A204.1 (cell line): ENCODE data around the gene FOXRED2.
A peak's percentile ranks its signal among the peaks of the same experiment; 100 is the strongest.
"Not testable (repeated sequence)": the region's sequence is repeated elsewhere in the genome, so short reads cannot be mapped to it uniquely, and the experiment has no call there.

Source experiments
- FAIRE-seq: peaks from 2 replicates; lab custom pipeline; 2012; peaks lifted over from hg19 to GRCh38; lab: Jason Lieb, UNC

Gene FOXRED2

DNA sequence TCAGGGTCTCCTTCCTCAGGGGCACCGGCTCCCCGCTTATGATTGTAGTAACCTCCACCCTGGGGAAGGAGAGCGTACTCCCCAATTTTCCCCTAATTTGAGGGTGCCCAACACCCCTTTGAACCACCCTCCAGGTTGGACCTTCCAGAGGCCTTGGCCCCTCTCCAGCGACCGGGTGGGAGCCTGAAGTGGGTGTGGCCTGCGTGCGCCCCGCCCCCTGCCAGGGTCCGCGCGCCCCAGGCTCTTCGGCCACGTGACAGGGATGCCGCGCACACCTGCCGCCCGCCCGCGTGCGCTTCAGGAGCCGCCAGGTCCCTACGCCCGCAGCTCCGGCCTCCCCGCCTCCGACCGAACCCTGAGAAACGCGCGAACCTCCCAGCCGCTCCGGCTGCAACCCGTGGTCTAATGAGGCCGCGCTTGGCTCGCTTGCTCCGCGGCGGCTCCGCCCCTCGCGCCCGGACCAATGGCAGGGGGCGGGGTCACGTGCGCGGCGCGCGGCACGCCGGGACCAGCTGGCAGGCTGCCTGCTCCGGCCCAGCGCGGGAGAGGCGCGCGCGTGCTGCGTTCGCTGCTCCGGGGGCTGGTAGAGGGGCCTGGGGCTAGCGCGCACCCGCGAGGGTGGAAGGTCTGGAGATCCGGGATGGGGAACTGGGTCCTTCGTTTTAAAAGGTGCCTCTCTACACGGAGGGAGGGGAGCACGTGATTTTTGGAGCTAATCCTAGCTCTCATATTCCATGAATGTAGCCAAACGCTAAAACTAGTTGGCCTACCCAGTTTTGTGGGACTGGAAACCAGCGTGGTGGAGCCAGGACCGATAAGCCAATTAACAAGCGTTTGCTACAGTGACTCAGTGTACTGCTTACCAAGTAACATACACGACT, at the start of gene FOXRED2:
Gene FOXRED2 (minus strand): TSS at position 404 of the 881 bp plus-strand sequence. CDS start 618 bp downstream, outside the sequence.
- FAIRE-seq, result no peak

DNA sequence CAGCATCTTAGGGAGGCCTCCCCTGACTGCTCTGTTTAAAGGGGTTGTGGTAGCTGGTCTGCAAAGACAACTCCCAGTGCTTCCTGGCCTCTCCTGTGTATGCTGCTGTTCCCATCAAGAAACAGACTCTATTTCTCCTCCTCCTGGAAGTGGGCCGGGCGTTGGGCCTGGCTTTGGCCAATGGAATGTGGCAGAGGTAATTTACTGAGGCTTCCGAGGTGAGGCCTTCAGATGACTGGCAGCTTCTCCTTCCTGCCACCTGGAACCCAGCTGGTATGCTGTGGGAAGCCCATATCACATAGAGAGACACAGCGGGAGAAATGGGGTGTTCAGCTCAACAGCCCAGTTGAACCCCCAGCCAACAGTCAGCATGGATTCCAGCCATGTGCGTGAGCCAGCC, 47.3 kb upstream of the FOXRED2 start:
- no peak for FAIRE-seq

DNA sequence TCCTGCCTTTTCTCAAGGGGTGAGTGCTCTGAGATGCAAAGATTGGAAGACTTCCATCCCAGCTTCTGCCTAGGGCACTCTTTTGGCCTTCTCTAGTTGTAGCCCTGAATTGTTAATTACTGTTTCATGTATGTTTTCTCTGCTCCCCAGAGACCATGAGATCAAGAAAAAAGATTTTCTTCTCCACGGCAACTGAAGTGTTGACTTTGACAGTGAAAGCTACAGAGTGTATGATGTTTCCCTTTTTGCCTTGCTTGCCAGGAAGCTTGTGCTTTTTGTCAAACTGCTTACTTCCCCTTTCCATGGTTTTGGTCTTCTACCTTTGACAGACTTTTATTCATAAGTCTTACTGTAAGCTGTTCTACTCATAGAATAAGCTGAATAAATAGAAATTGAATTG, 45.4 kb upstream of the FOXRED2 start:
- FAIRE-seq, result no peak

DNA sequence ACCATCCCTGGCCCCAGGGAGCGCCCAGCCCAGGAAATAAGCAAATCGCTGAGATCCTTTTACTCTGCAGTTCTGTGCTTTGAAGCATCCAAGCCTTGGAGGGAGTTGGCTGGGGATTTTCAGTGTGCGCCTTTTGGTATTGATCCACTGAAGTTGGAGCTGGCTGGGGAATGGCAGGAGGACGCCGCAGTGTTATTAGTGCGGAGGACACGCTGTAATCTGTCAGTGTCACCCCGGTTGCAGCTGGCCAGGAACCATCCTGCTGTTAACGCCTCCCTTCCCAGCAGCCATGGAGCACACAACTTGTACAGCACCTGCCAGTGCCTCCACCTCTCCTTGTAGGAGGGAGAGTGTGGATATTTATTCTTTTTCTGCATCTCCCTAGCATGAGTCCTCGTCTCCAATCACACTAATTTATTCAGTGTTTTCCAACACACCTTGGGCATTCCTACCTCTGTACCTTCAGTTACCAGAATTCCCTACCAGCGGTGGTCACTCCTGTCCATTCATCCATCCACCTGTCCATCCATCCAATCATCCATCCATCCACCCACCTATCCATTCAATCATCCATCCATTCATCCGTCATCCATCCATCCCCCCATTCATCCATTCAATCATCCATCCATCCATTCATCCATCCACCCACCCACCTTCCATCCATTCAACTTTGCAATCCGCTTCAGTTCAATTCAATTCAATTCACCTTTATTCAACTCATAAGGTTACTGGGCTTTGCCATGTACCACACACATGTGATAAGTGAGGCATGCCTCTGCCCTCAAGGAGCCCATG, 44.1 kb upstream of the FOXRED2 start:
- no peak for FAIRE-seq

DNA sequence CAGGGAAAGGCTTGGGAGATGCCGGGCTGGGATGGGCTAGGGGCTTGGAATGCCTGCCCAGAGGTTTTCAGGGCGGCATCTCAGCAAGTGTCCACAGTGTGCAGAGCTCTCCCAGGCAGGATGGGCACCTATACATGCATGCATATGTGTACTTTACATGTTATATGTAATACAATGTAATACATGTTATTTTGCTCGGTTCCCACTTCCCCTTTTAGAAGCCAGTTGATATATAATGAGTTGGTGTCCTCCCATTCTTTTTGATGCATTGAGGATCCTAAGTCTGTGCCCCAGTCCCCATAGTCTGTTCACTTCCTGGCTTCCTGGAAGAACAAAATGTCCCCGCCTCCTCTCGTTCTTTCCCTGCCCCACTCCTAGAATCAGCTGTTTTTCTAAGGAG, 42.2 kb upstream of the FOXRED2 start:
- no peak for FAIRE-seq

DNA sequence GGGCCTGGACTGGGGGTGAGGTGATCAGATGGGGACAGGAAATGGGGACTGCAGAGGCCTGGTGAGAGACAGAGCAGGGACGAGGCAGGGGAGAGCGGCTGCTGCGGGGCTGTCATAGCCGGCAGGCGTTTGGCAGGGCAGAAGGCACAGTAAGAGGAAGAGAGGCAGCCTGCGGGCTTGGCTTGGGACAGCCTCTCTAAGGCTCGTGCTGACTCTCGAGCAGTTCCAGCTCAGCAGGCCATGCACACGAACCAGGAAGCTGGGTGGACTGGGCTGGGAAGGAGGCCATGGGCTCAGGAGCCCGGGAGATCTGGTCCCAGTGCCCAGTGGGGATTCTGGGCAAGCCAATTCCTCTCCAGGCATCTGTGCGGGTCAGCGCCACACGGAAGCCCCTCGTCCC, 41.8 kb upstream of the FOXRED2 start:
- FAIRE-seq, result no peak

DNA sequence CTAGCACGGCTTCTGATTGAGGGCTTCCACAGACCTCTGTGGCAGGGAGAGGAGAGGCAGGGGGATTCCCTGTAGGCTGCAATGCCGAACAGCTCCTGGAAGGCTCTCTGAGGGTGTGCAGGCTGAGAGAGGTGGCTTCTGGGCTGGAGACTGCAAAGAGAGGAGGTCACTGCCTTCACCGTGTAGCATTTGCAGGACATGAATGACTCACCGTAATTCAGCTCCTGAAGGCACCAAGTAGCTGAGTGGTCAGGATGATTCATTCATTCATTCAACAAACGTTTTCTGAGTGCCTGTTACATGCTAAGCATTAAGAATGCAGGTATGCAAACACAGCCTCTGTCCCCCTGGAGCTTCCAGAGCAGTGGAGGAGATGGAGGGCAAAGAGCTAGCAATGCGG, 40.1 kb upstream of the FOXRED2 start:
- no peak for FAIRE-seq

DNA sequence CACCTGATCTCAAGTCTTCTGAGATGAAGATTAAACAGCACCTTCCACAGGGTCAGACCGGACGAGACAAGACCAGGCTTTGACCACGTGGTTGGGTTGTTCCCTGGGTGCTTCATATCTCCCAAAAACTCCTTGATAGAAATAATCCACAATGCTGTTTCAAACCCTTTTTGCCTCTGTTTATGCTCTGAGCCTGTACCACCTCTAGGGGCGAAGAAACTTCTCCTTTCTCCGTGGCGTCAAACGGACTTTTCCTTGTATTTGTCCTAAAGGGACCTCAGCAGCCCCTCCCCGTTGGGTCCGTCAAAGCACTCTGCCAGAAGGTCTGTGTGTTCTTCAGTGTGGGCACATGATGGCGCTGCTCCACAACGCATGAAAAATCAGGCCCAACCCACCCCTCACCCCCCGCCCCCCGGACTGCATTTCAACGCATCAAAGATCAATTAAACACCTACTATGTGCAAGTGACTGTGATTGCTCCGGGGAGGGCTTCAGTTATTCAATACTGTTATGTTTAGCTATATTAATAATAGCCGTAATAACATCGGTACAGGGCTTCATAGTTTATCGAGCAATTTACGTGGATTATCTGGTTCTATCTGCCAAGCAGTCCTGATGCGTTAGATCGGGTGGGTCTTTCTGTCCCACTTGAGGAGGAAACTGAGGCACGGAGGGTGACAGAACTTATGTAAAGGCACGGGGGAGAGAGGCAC, 39.4 kb upstream of the FOXRED2 start:
- FAIRE-seq, result no peak

DNA sequence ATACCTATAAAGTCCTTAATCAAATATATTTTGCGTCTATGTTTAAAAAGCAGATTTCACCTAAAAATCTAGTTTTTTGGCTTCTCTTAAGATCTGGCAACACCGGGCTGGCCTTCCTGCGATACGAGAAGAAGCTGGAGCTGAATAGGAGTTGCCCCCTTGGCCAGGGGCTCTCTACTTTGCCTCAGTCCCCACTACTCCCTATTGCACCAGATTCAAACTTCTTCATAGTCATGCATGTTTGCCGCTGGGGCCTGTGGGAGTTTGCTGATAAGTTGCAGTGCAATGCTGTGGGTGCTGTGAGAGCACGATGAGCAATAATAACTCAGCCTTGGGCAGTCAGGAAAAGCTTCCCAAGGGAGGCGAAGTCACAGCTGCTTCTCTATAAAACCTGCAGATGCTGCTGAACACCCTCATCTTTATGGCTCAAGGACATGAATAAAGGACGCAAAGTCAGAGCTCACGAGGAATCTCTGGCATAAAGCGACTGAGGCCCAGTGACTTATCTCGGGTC, 37.3 kb upstream of the FOXRED2 start:
- no peak for FAIRE-seq

DNA sequence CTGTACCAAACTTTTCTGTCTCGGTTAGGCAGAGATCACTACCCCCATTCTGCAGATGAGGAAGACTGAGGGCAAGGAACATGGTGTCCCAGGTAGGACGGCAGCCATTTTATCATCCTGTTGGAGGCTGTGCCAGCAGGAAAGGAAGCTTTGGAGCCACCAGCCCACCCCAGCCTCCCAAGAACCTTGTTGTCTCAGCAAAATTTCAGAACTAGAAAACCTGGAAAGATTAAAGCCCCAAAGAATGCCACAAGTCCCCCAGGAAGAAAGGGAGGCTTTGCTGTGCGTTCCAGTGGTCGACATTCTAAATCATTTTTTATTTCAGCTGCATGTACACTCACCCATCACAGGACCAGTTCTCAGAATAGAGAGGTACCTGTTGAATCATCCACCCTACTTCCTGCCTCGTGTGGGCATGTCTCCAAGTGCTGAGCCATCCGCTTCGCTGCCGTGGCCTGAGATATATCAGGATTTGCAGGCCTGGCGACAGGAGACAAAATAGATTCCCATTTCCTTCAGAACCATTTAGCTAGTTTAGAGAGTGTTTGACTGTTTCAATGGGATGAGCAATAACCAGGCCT, 35.1 kb upstream of the FOXRED2 start:
- no peak for FAIRE-seq

DNA sequence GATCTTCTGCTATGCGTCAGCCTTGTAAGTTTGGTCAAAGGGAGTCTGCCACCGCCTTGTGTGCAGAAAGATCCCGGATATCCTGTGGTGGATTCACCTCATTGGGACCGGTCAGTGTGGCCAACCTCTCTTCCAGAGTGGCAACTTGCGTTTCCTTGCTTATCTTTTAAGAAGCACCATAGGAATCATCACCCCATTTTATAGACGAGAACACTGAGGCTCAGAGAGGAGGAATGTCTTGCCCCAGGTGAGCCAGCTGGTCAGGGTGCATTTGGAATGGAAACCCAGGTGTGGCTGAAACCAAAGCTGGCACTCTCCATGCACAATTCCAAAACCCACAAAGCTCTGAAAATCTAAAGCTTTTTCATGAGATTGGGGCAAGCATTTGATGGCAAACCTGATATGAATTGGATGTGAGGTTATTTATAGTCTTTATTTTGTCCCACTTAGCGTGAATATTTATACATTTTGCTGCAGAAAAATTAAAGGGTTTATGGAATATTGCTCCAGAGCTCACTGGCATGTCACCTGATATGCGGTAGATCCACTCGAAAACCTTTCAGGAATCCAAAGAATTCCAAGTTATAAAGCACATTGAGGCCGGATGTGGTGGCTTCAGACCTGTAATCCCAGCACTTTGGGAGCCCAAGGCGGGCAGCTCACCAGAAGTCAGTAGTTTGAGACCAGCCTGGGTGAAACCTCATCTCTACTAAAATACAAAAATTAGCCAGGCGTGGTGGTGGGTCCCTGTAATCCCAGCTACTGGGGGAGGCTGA, 34.2 kb upstream of the FOXRED2 start:
- no peak for FAIRE-seq

DNA sequence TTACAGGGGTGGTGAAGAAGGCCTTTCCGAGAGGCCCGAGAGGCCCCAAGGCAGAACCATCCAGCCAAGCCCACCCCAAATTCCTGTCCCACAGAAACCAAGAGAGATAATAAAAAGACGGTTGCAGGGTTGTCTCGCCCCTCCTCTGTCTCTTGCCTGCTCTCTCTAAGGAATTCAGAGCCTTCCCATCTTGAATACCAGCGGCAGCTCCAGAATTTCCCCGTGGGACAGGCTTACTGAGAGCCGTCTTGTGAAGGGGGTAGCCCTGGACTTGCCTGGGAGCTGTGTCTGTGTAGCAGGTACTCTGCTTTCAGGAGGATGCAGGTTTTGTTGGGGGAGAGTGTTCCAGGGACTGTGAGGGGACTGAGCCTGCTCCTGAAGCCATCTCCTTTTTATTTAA, 31.7 kb upstream of the FOXRED2 start:
- no peak for FAIRE-seq

DNA sequence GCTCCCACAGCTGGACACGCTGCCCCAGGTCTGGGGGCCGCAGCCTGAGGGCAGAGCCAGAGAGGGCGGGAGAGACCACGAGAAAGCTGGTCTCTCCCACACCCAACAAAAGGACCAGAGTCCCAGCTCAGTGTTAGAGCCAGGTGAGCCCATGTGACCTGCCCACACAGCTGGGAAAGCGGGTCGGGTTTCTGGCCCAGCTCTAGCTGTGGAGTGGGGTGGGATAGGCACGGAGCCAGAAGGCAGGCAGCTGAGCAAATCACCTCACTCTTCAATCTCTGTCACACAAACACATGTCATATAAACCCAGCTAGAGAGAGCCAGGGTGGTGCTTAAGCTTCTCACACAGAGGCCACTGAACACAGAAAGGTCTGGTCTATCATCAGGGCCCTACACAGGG, 29.9 kb upstream of the FOXRED2 start:
- no peak for FAIRE-seq

DNA sequence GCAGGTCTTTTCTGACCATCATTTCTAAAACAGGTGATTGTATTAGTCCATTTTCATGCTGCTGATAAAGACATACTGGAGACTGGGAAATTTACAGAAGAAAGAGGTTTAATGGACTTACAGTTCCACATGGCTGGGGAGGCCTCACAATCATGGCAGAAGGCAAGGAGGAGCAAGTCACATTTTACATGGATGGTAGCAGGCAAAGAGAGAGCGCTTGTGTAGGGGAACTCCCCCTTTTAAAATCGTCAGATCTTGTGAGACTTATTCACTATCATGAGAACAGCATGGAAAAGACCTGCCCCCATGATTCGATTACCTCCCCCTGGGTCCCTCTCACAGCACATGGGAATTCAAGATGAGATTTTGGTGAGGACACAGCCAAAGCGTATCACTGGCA, 26.5 kb upstream of the FOXRED2 start:
- FAIRE-seq, result not testable (repeated sequence)

DNA sequence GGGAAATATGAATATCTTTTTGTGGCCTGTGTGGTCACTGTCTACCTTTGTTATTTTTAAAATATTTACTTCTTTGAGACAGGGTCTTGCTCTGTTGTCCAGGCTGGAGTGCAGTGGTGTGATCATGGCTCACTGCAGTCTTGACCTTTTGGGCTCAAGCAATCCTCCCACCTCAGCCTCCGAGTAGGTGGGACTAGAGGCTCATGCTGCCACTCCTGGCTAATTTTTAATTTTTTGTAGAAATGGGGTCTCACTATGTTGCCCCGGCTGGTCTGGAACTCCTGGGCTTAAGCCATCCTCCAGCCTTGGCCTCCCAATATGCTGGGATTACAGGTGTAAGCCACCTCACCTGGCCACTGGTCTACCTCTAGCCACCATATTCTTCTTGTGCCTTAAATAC, 25.6 kb upstream of the FOXRED2 start:
- FAIRE-seq, result no peak

DNA sequence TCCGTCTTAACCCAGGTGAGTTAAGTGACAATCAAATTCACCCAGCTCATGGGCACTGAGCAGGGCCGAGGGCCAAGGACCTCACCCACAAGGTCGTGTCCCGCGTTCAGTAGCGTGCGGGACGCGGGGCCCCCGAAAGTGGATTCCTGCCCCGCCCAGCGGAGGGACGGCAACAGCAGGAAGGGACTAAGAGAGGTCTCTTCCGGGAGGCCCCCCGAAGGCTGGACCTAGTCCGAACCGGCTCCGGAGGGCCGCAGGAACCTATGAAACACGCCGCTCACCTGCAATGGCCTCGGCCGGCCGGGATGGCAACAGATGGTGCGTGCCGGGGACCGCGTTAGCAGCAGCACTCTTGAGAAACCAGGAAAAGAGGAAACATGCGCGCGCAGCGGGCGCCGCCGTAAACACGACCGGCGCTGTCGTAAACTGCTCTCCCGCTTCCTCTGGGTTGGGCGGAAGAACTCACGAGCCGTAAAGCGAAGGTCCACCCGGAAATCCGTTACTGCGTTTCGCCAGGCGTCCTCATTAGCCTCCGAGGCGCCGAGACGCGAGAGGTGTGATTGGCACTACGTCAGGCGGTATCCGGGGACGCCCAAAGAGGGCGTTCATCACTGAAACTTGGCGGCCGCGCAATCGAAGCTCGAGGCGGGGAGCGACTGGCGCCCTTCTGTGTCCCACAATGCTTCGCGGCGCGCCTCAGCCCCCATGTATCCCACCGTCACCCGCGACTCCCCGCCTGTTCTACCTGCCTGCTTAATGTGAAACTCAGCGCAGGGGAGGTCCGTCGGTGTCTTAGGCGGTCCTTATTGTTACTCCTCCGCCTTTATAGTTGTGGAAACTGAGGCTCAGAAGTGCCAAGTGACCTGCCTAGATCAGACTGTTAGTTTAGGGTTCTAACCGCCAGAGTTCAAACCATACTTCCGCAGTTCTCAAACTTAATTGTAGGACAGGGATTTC, 22.2 kb upstream of the FOXRED2 start, which contains the start of gene EIF3D:
Gene EIF3D (minus strand): TSS at position 372 of the 957 bp plus-strand sequence. CDS start 3,045 bp downstream, outside the sequence.
- FAIRE-seq, result peak; percentile 97

DNA sequence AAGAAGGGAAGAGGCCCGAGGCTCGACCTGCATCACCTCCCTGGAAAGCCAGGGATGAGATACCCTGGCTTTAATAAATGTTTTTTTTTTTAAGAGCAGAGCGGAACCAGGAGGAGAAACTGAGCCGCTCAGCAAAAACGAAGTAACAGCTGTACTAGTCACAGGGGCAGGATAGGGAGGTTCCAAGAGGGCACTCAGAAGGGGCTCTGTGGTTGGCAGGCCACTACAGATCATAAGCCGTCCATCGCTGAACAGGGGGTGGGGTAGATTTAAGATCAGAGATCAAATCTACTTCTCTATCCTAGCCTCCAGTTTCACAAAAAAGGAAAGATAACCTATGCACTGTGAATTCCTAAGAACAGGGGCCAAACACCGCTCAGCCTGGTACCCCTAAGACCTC, 21.5 kb upstream of the FOXRED2 start:
- no peak for FAIRE-seq

DNA sequence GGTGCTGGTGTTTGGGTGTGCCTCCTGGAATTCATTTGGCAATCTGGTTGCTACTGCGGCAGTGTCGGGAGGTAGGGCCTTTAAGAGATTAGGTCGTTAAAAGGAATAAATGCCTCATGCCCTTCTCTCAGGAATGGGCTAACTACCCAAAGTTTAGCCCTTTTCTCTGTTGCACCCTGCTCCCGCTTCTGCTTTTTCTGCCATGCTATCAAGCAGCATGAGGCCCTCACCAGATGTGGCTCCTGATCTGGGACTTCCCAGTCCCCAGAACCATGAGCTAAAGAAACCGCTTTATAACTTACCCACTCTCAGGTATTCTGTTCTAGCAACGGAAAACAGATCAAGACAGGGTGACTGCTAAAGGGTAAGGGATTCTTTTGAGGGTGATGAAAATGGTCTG, 15.8 kb upstream of the FOXRED2 start:
- no peak for FAIRE-seq

DNA sequence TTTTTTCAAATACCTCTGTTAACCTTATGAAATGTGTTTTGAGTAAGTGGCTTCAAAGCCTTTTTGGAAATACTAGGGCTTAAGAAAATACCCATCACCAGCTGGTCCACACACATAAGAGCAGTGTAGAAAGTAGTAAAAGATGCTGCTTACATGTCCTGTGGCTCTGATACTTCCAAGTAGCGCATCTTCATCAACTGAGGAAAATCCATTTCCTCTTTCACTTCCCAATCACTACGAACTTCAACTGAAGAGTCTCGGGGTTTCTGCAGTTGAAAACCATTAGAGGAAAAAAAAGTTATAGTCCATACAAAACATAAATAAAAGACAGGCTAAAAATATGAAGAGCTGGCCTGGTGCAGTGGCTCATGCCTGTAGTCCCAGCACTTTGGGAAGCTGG, 13.6 kb upstream of the FOXRED2 start:
- FAIRE-seq, result no peak

DNA sequence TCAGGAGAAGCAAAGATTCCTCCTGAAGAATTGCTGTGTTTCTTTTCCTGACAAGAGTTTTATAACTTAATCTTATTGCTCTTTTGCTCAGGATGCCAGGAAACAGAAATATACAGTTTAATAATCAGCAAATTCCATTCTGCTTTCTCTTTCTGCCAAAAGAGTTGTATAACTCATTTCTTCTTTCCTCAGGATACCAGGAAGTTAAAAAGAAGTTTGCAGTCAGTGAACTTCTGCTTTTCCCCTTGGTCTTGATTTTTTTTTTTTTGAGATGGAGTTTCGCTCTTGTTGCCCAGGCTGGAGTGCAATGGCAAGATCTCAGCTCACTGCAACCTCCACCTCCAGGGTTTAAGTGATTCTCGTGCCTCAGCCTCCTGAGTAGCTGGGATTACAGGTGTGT, 13.1 kb upstream of the FOXRED2 start:
- not testable (repeated sequence) for FAIRE-seq
